ENCODE results near the gene ENTREP3. TPM values are rescaled to one million over a fixed set of nuclear protein-coding genes. Genes with fewer than 3 reads are reported as not detected.

The ENTREP3 gene
- total RNA-seq, 1 experiment from 2014 or later = 69.9 TPM

GRCh38 chr1:155268630-155269029 is 13.3 kb upstream of the ENTREP3 start:
- intact Hi-C loops (cut with micrococcal nuclease) = no loop called here
- H3K27ac ChIP-seq (ENCODE audit: low read depth, low read length) = no peak overlapping the region
- CTCF ChIA-PET = no interaction called here
- no peak for DNase-seq (ENCODE audit: low read depth, low spot score)
- TF ChIP-seq EGR1 (IDR thresholded peaks at IDR 0.05; ENCODE audit: low read depth) (no peak), ATF3 (IDR thresholded peaks at IDR 0.05) (no peak), POLR2AphosphoS5 (IDR thresholded peaks at IDR 0.05; ENCODE audit: low read depth, low read length) (no peak), ELF1 (IDR thresholded peaks at IDR 0.05; ENCODE audit: borderline replicate concordance, low read depth) (no peak), CBX3 (IDR thresholded peaks at IDR 0.05; ENCODE audit: low read depth) (no peak), SIN3A (IDR thresholded peaks at IDR 0.05; ENCODE audit: low read depth) (no peak), YY1 (IDR thresholded peaks at IDR 0.05; ENCODE audit: extremely low read depth, insufficient replicate concordance, low read depth, low read length) (no peak), TCF7L2 (IDR thresholded peaks at IDR 0.05; ENCODE audit: borderline replicate concordance, extremely low read depth, insufficient read depth, insufficient read length) (no peak), JUND (IDR thresholded peaks at IDR 0.05) (no peak), SP1 (IDR thresholded peaks at IDR 0.05; ENCODE audit: low read depth) (no peak), ZFX (IDR thresholded peaks at IDR 0.05) (no peak), RAD21 (IDR thresholded peaks at IDR 0.05; ENCODE audit: low read depth) (no peak), POLR2A (IDR thresholded peaks at IDR 0.05; ENCODE audit: borderline replicate concordance, extremely low read depth, insufficient read depth, insufficient read length) (no peak), SRF (IDR thresholded peaks at IDR 0.05; ENCODE audit: low read depth) (no peak), FOSL1 (IDR thresholded peaks at IDR 0.05; ENCODE audit: low read depth) (no peak)
- TF ChIP-seq, protein P1, sequence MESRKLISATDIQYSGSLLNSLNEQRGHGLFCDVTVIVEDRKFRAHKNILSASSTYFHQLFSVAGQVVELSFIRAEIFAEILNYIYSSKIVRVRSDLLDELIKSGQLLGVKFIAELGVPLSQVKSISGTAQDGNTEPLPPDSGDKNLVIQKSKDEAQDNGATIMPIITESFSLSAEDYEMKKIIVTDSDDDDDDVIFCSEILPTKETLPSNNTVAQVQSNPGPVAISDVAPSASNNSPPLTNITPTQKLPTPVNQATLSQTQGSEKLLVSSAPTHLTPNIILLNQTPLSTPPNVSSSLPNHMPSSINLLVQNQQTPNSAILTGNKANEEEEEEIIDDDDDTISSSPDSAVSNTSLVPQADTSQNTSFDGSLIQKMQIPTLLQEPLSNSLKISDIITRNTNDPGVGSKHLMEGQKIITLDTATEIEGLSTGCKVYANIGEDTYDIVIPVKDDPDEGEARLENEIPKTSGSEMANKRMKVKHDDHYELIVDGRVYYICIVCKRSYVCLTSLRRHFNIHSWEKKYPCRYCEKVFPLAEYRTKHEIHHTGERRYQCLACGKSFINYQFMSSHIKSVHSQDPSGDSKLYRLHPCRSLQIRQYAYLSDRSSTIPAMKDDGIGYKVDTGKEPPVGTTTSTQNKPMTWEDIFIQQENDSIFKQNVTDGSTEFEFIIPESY (IDR thresholded peaks at IDR 0.05; ENCODE audit: extremely low read depth, insufficient replicate concordance, low read length) = no peak
- H3K9me2 ChIP-seq (ENCODE audit: insufficient read depth) = no peaks in the 10 kb centered on the region
- POLR2A ChIA-PET = no interaction called here
- H3K9me3 ChIP-seq (ENCODE audit: control insufficient read depth in 1 of 2, insufficient read depth in 1 of 2, low read depth in 1 of 2, low read length in 2 of 2) = no peaks in the 10 kb centered on the region
- no peak overlapping the region for H3K4me2 ChIP-seq (ENCODE audit: low read length)
- H3K36me3 ChIP-seq (ENCODE audit: control insufficient read depth in 1 of 2, insufficient read depth in 2 of 2, low read length in 2 of 2) = peaks cover 55 to 67% of the 10 kb centered on the region in 2 experiments
- ATAC-seq = no peak
- no peaks in the 10 kb centered on the region for H3K27me3 ChIP-seq (ENCODE audit: insufficient read depth, low read length)
- H3K9ac ChIP-seq (ENCODE audit: low read length) = no peak overlapping the region
- peaks cover 49% of the 10 kb centered on the region for H3K79me2 ChIP-seq (ENCODE audit: insufficient read depth, low read length)
- H4K20me1 ChIP-seq (ENCODE audit: insufficient read depth) = no peaks in the 10 kb centered on the region
- RAD21 ChIA-PET (ENCODE audit: low non-redundant PET in 1 of 2, low total read pairs in 2 of 2, uncharacterized antibody in 2 of 2, unreplicated experiment in 2 of 2) = no interaction called here
- peaks cover 4 to 9% of the 10 kb centered on the region in 2 experiments; a peak in 3 of 4 replicates for H3K4me1 ChIP-seq (ENCODE audit: control insufficient read depth in 1 of 2, insufficient read depth in 2 of 2, low read length in 2 of 2)
- no TSS peak for BruUV-seq (replicated peaks)
- no peak overlapping the region for H2AFZ ChIP-seq (ENCODE audit: low read depth, low read length, poor library complexity, severe bottlenecking)
- H3K4me3 ChIP-seq (replicated peaks in 1 of 2; ENCODE audit: low read depth in 1 of 2, low read length in 2 of 2) = no peak overlapping the region

Data from HCT116 (cell line).